ENCODE measurements around the gene KIF6. TPM values are rescaled to one million over a fixed set of nuclear protein-coding genes. Genes with fewer than 3 reads are reported as not detected.

Gene KIF6
- total RNA-seq, 1 experiment from 2014 or later, result not detected

DNA sequence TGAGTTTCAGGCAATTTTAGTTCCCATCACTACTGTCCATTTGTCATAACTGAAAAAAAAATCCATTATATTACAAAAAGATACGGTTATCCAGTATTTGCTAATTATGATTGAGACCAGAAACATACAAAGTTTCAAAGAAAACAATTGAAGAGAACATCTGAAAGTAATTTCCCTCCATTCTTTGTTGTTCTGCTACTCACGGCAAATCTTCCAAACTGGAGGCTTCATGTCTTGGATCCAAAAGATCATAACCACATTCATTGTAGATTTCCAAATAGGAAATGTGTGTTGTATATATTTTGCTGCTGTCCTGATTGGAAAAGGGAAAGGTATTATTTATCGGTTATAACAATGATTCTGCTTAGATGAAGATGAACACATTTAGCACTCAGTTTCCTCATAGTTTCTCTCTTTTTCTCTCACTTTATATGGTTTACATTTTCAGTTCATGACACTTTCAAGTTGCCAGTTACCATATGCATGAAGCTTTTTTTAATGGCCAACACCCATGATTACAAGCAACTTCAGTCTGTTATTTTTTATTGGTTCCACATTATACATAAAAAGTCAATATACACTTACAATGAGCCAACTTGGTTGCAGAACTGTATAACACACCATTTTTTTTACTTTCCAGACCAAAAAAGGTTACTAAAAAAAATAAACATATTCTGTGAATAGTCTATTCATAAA is 90.4 kb downstream of the KIF6 start:
- H3K9me3 ChIP-seq (ENCODE audit: control insufficient read depth, insufficient read depth, low read depth, low read length), result no peaks in the 10 kb centered on the region
- intact Hi-C loops (cut with micrococcal nuclease; ENCODE audit: unreplicated experiment), result no loop called here
- POLR2A ChIA-PET, result no interaction called here

DNA sequence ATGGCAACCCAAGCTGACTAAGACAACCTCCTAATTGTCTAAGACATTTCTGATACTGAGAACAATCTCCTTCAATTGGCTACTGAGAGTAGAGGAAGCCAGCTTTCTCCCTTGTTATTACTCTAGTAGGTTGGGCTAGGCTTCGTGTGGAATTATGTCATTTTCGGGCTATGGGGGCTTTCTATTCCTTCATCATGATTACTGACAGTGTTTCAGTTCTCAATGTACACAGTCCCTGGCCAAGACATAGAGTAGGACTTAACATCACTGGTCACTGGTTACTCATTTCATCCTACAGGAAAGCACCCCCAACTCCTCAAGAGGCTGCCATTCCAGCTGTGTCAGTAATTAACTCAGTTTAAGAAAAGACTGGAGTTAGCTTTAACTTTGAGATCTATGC is 100.0 kb downstream of the KIF6 start:
- BruUV-seq (replicated peaks), result no TSS peak
- H3K27ac ChIP-seq (ENCODE audit: low read length), result no peak overlapping the region
- H3K36me3 ChIP-seq (ENCODE audit: control insufficient read depth, insufficient read depth, low read length), result no peaks in the 10 kb centered on the region
- in situ Hi-C loops (cut with HindIII; ENCODE audit: low pct_unique_long_range_greater_than_20kb, low sequenced_read_pairs), result no loop called here
- CTCF ChIA-PET, result no interaction called here
- no peaks in the 10 kb centered on the region for H3K4me1 ChIP-seq (ENCODE audit: control insufficient read depth, insufficient read depth, low read length)
- no peak overlapping the region for H3K4me3 ChIP-seq (ENCODE audit: low read depth in 2 of 2, low read length in 2 of 2)
- TF ChIP-seq POLR2AphosphoS5 (IDR thresholded peaks at IDR 0.05; ENCODE audit: low read depth, low read length), result no peak
- TF ChIP-seq SIN3A (IDR thresholded peaks at IDR 0.05; ENCODE audit: borderline replicate concordance, insufficient read depth, low read depth, low read length), result no peak
- TF ChIP-seq, protein P1, sequence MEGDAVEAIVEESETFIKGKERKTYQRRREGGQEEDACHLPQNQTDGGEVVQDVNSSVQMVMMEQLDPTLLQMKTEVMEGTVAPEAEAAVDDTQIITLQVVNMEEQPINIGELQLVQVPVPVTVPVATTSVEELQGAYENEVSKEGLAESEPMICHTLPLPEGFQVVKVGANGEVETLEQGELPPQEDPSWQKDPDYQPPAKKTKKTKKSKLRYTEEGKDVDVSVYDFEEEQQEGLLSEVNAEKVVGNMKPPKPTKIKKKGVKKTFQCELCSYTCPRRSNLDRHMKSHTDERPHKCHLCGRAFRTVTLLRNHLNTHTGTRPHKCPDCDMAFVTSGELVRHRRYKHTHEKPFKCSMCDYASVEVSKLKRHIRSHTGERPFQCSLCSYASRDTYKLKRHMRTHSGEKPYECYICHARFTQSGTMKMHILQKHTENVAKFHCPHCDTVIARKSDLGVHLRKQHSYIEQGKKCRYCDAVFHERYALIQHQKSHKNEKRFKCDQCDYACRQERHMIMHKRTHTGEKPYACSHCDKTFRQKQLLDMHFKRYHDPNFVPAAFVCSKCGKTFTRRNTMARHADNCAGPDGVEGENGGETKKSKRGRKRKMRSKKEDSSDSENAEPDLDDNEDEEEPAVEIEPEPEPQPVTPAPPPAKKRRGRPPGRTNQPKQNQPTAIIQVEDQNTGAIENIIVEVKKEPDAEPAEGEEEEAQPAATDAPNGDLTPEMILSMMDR (IDR thresholded peaks at IDR 0.05), result no peak
- TF ChIP-seq REST (IDR thresholded peaks at IDR 0.05; ENCODE audit: insufficient read depth in 1 of 2, low read depth in 2 of 2, low read length in 1 of 2), result no peak
- no peak for TF ChIP-seq TCF7L2 (IDR thresholded peaks at IDR 0.05; ENCODE audit: low read depth, low read length)
- no peaks in the 10 kb centered on the region for H3K27me3 ChIP-seq (ENCODE audit: control insufficient read depth, insufficient read depth, low read length)
- POLR2A ChIA-PET, result no interaction called here
- no peaks in the 10 kb centered on the region for H3K9me3 ChIP-seq (ENCODE audit: control insufficient read depth, insufficient read depth, low read depth, low read length)
- DNase-seq (ENCODE audit: low read depth, low spot score), result no peak
- no peak for ATAC-seq
- intact Hi-C loops (cut with micrococcal nuclease; ENCODE audit: unreplicated experiment), result no loop called here

More for the DNA sequence above, 90.4 kb downstream of the KIF6 start:
- in situ Hi-C loops (cut with HindIII; ENCODE audit: low pct_unique_long_range_greater_than_20kb, low sequenced_read_pairs), result no loop called here
- TF ChIP-seq, protein P1 (IDR thresholded peaks at IDR 0.05), result no peak
- no TSS peak for BruUV-seq (replicated peaks)
- H3K4me3 ChIP-seq (ENCODE audit: low read depth in 2 of 2, low read length in 2 of 2), result no peak overlapping the region
- H3K4me1 ChIP-seq (ENCODE audit: control insufficient read depth, insufficient read depth, low read length), result no peaks in the 10 kb centered on the region
- no peaks in the 10 kb centered on the region for H3K27me3 ChIP-seq (ENCODE audit: control insufficient read depth, insufficient read depth, low read length)
- ATAC-seq (no peak), DNase-seq (ENCODE audit: low read depth, low spot score) (no peak)
- CTCF ChIA-PET, result no interaction called here
- H3K36me3 ChIP-seq (ENCODE audit: control insufficient read depth, insufficient read depth, low read length), result no peaks in the 10 kb centered on the region
- no peak overlapping the region for H3K27ac ChIP-seq (ENCODE audit: low read length)

Data from Panc1 (cell line).